HG03280 (cell line): Measurements from ENCODE around the gene C4orf54.

Experiments
- ATAC-seq: cut with Tn5 transposase; IDR thresholded peaks from one replicate; pipeline ENCODE4 v1.9.1; 2021; ENCODE audit warnings: mild to moderate bottlenecking, moderate library complexity; ENCODE audit not compliant: unreplicated experiment

Gene C4orf54

GRCh38 chr4:99652596-99653436, 4.8 kb downstream of the C4orf54 start:
- no peak for ATAC-seq

- no peak for ATAC-seq
These were observed 5.7 kb downstream of the C4orf54 start for GRCh38 chr4:99651811-99652485.

- ATAC-seq, result no peak
These were observed 6.4 kb downstream of the C4orf54 start for GRCh38 chr4:99651016-99651769.

GRCh38 chr4:99649778-99650177, 7.8 kb downstream of the C4orf54 start:
- no peak for ATAC-seq

GRCh38 chr4:99649208-99649607, 8.4 kb downstream of the C4orf54 start:
- ATAC-seq, result no peak

GRCh38 chr4:99648321-99648720, 9.3 kb downstream of the C4orf54 start:
- ATAC-seq, result no peak

- no peak for ATAC-seq
These were observed 10.6 kb downstream of the C4orf54 start for GRCh38 chr4:99647071-99647470.

GRCh38 chr4:99645638-99646037, 12.0 kb downstream of the C4orf54 start:
- no peak for ATAC-seq

- no peak for ATAC-seq
These were observed 12.6 kb downstream of the C4orf54 start for GRCh38 chr4:99645036-99645435.

- no peak for ATAC-seq
These were observed 13.2 kb downstream of the C4orf54 start for GRCh38 chr4:99644453-99644852.

GRCh38 chr4:99642725-99643489, 14.7 kb downstream of the C4orf54 start:
- ATAC-seq, result no peak

- no peak for ATAC-seq
These were observed 17.0 kb downstream of the C4orf54 start for GRCh38 chr4:99640676-99641075.

GRCh38 chr4:99637174-99637573, 20.5 kb downstream of the C4orf54 start:
- ATAC-seq, result no peak

GRCh38 chr4:99636422-99636821, 21.2 kb downstream of the C4orf54 start:
- ATAC-seq, result no peak

- ATAC-seq, result no peak
These were observed 22.0 kb downstream of the C4orf54 start for GRCh38 chr4:99635601-99636000.

GRCh38 chr4:99634742-99635360, 22.8 kb downstream of the C4orf54 start:
- no peak for ATAC-seq

GRCh38 chr4:99633772-99634171, 23.9 kb downstream of the C4orf54 start:
- ATAC-seq, result no peak

- no peak for ATAC-seq
These were observed 26.7 kb downstream of the C4orf54 start for GRCh38 chr4:99630857-99631360.

- ATAC-seq, result no peak
These were observed 27.6 kb downstream of the C4orf54 start for GRCh38 chr4:99629962-99630554.

GRCh38 chr4:99628040-99628439, 29.6 kb downstream of the C4orf54 start:
- no peak for ATAC-seq
